H9 (cell line): Measurements from ENCODE around the gene CLEC14A. TPM values are rescaled to one million over a fixed set of nuclear protein-coding genes. Genes with fewer than 3 reads are reported as not detected.

Experiments used
- DNase-seq: peaks from one replicate; pipeline ENCODE4 v3.0.0-alpha.2; 2017
- H2AFZ ChIP-seq: one replicate; pipeline ENCODE4 v1.6.1; 2013; ENCODE audit warnings: mild to moderate bottlenecking, low read length, control low read depth, moderate library complexity
- H2AK5ac ChIP-seq: 2 replicates; pipeline ENCODE4 v1.6.1; 2013; ENCODE audit warnings: low read length, control low read depth, mixed read lengths; ENCODE audit not compliant: insufficient read length
- H2BK120ac ChIP-seq: one replicate; pipeline ENCODE4 v1.6.1; 2013; ENCODE audit warnings: low read depth, mild to moderate bottlenecking, low read length, control low read depth, inconsistent platforms; ENCODE audit not compliant: poor library complexity, severe bottlenecking
- H2BK12ac ChIP-seq: 2 replicates; pipeline ENCODE4 v1.6.1; 2013; ENCODE audit warnings: low read length, control low read depth, mixed read lengths, low read depth; ENCODE audit not compliant: insufficient read length
- H2BK15ac ChIP-seq: 2 replicates; pipeline ENCODE4 v1.6.1; 2013; ENCODE audit warnings: low read depth, low read length, control low read depth
- H2BK20ac ChIP-seq: one replicate; pipeline ENCODE4 v1.6.1; 2013; ENCODE audit warnings: low read depth, mild to moderate bottlenecking, low read length, control low read depth, inconsistent platforms; ENCODE audit not compliant: poor library complexity, severe bottlenecking
- H2BK5ac ChIP-seq: 2 replicates; pipeline ENCODE4 v1.6.1; 2013; ENCODE audit warnings: low read length, control low read depth, mixed read lengths; ENCODE audit not compliant: insufficient read length
- H3K14ac ChIP-seq: 2 replicates; pipeline ENCODE4 v1.6.1; 2013; ENCODE audit warnings: low read length, control low read depth; ENCODE audit not compliant: insufficient read depth
- H3K18ac ChIP-seq: 2 replicates; pipeline ENCODE4 v1.6.1; 2013; ENCODE audit warnings: low read depth, mild to moderate bottlenecking, mixed read lengths, low read length, control low read depth; ENCODE audit not compliant: insufficient read length
- H3K23ac ChIP-seq: 2 replicates; pipeline ENCODE4 v1.6.1; 2013; ENCODE audit warnings: low read length, control low read depth, mixed read lengths, low read depth; ENCODE audit not compliant: insufficient read length
- H3K23me2 ChIP-seq: 2 replicates; pipeline ENCODE4 v1.6.1; 2013; ENCODE audit warnings: low read depth, mild to moderate bottlenecking, mixed read lengths, low read length, control low read depth; ENCODE audit not compliant: insufficient read length, poor library complexity, severe bottlenecking
- H3K27ac ChIP-seq: 2 replicates; pipeline ENCODE4 v1.5.1; 2013; ENCODE audit warnings: low read length, control low read depth, mixed read lengths, low read depth; ENCODE audit not compliant: insufficient read length
- H3K27me3 ChIP-seq: 2 replicates; pipeline ENCODE4 v1.6.1; 2013; ENCODE audit warnings: low read length, control low read depth, inconsistent platforms; ENCODE audit not compliant: insufficient read depth
- H3K4ac ChIP-seq: 2 replicates; pipeline ENCODE4 v1.6.1; 2013; ENCODE audit warnings: low read depth, mild to moderate bottlenecking, control low read depth, inconsistent platforms, low read length, moderate library complexity
- H3K4me1 ChIP-seq: 2 replicates; pipeline ENCODE4 v1.6.1; 2013; ENCODE audit warnings: low read length, control low read depth, inconsistent platforms; ENCODE audit not compliant: insufficient read depth
- H3K4me2 ChIP-seq: 2 replicates; pipeline ENCODE4 v1.6.1; 2013; ENCODE audit warnings: low read length, control low read depth, mixed read lengths; ENCODE audit not compliant: insufficient read length, insufficient read depth
- H3K56ac ChIP-seq: 2 replicates; pipeline ENCODE4 v1.6.1; 2013; ENCODE audit warnings: low read depth, mild to moderate bottlenecking, mixed read lengths, low read length, control low read depth; ENCODE audit not compliant: insufficient read length
- H3K79me1 ChIP-seq: 2 replicates; pipeline ENCODE4 v1.6.1; 2013; ENCODE audit warnings: low read depth, mild to moderate bottlenecking, moderate library complexity, low read length, control low read depth, inconsistent platforms; ENCODE audit not compliant: insufficient read depth, poor library complexity, severe bottlenecking
- H3K79me2 ChIP-seq: 2 replicates; pipeline ENCODE4 v1.6.1; 2013; ENCODE audit warnings: low read length, control low read depth, inconsistent platforms; ENCODE audit not compliant: insufficient read depth
- H3K9ac ChIP-seq: 2 replicates; pipeline ENCODE4 v1.6.1; 2013; ENCODE audit warnings: low read length, control low read depth, mixed read lengths; ENCODE audit not compliant: insufficient read length; ENCODE audit errors: extremely low read depth
- H3K9me3 ChIP-seq: one replicate; pipeline ENCODE4 v1.6.1; 2013; ENCODE audit warnings: low read depth, low read length, inconsistent platforms; ENCODE audit not compliant: control insufficient read depth
- H3T11ph ChIP-seq: one replicate; pipeline ENCODE4 v1.6.1; 2013; ENCODE audit warnings: mild to moderate bottlenecking, low read length, control low read depth, inconsistent platforms
- H4K20me1 ChIP-seq: one replicate; pipeline ENCODE4 v1.6.1; 2013; ENCODE audit not compliant: control insufficient read depth, insufficient read length, insufficient read depth
- H4K5ac ChIP-seq: 2 replicates; pipeline ENCODE4 v1.6.1; 2013; ENCODE audit warnings: low read depth, mild to moderate bottlenecking, mixed read lengths, low read length, control low read depth; ENCODE audit not compliant: insufficient read length
- H4K8ac ChIP-seq: replicated peaks from 2 replicates; pipeline ENCODE4 v1.6.1; 2013; ENCODE audit warnings: low read length, control low read depth, mixed read lengths, low read depth; ENCODE audit not compliant: insufficient read length
- H4K91ac ChIP-seq: 2 replicates; pipeline ENCODE4 v1.6.1; 2013; ENCODE audit warnings: low read depth, mild to moderate bottlenecking, moderate library complexity, mixed read lengths, low read length, control low read depth; ENCODE audit not compliant: insufficient read length
- H3K27ac Mint-ChIP-seq, 3 experiments: 2 replicates in 2 of 3; 3 replicates in 1 of 3; pipeline ENCODE4 v1.8.0; 2020 to 2021; ENCODE audit warnings: mixed read lengths in 3 of 3, mild to moderate bottlenecking in 1 of 3, moderate library complexity in 1 of 3
- H3K27me3 Mint-ChIP-seq: 2 replicates; pipeline ENCODE4 v1.8.0; 2021; ENCODE audit warnings: low read depth, mild to moderate bottlenecking, moderate library complexity, mixed read lengths
- H3K36me3 Mint-ChIP-seq, 3 experiments: 2 replicates in 2 of 3; 3 replicates in 1 of 3; pipeline ENCODE4 v1.8.0; 2020 to 2021; ENCODE audit warnings: low read depth in 3 of 3, mixed read lengths in 3 of 3; ENCODE audit not compliant: insufficient read depth in 1 of 3
- H3K4me1 Mint-ChIP-seq, 2 experiments: 2 replicates each; pipeline ENCODE4 v1.8.0; 2020; ENCODE audit warnings: mixed read lengths in 2 of 2
- H3K4me3 Mint-ChIP-seq, 2 experiments: 2 replicates in 1 of 2; 3 replicates in 1 of 2; pipeline ENCODE4 v1.8.0; 2020 to 2021; ENCODE audit warnings: mild to moderate bottlenecking in 2 of 2, mixed read lengths in 2 of 2, moderate library complexity in 1 of 2
- H3K9me3 Mint-ChIP-seq, 2 experiments: 2 replicates in 1 of 2; 3 replicates in 1 of 2; pipeline ENCODE4 v1.8.0; 2020; ENCODE audit warnings: mild to moderate bottlenecking in 2 of 2, mixed read lengths in 2 of 2, moderate library complexity in 1 of 2
- CTCF ChIP-seq: fragments of 200-600 bp; sonication (generic); conservative IDR thresholded peaks from 3 replicates; pipeline ENCODE4 v1.8.0; 2021; ENCODE audit warnings: antibody characterized with exemption, mild to moderate bottlenecking
- WGBS: extraction: QIAGEN DNeasy Blood & Tissue Kit; methylation state at CpG from one replicate; pipeline ENCODE4 v1.1.7; 2013; ENCODE audit warnings: missing lambda C conversion rate, low lambda C conversion rate, mixed read lengths; ENCODE audit not compliant: insufficient read length; ENCODE audit errors: extremely low coverage; 5-methylcytosine and 5-hydroxymethylcytosine counted together
- total RNA-seq: library from RNA; stranded (reverse); gene quantifications from 2 replicates; pipeline ENCODE4 v1.2.1, GENCODE V29; 2021

Gene CLEC14A
- total RNA-seq, 1 experiment from 2014 or later = not detected

GRCh38 chr14:38290601-38291188, 34.8 kb upstream of the CLEC14A start:
- Histone ChIP-seq H4K91ac (no peak overlapping the region), H3K56ac (no peak overlapping the region), H2AK5ac (no peak overlapping the region), H3K23me2 (no peaks in the 10 kb centered on the region), H4K8ac (no peak overlapping the region), H2BK15ac (no peak overlapping the region), H3K18ac (no peak overlapping the region), H3K4me2 (no peak overlapping the region), H2AFZ (no peak overlapping the region), H3K79me2 (no peaks in the 10 kb centered on the region), H3K9me3 (no peaks in the 10 kb centered on the region), H2BK12ac (no peak overlapping the region), H2BK5ac (no peak overlapping the region), H3K23ac (no peak overlapping the region), H3K4me1 (no peaks in the 10 kb centered on the region), H3K9ac (no peak overlapping the region), H3K79me1 (no peaks in the 10 kb centered on the region), H2BK20ac (no peak overlapping the region), H3T11ph (no peak overlapping the region), H3K27ac (no peak overlapping the region), H3K27me3 (no peaks in the 10 kb centered on the region), H3K14ac (no peak overlapping the region), H3K4ac (no peak overlapping the region), H4K20me1 (no peaks in the 10 kb centered on the region), H4K5ac (no peak overlapping the region), H2BK120ac (no peak overlapping the region)
- Mint-ChIP-seq H3K36me3 (no peaks in the 10 kb centered on the region), H3K4me1 (no peaks in the 10 kb centered on the region), H3K4me3 (no peak overlapping the region), H3K27ac (no peak overlapping the region), H3K9me3 (no peaks in the 10 kb centered on the region), H3K27me3 (peaks cover 40% of the 10 kb centered on the region)
- no peak for DNase-seq
- no peak for TF ChIP-seq CTCF
- no CpG with 5 or more reads among the region's 5 CpGs for WGBS
